ENCODE measurements around the gene OR4X1.
"Not testable (repeated sequence)": the region's sequence is repeated elsewhere in the genome, so short reads cannot be mapped to it uniquely, and the experiment has no call there.

OR4X1 gene, protein sequence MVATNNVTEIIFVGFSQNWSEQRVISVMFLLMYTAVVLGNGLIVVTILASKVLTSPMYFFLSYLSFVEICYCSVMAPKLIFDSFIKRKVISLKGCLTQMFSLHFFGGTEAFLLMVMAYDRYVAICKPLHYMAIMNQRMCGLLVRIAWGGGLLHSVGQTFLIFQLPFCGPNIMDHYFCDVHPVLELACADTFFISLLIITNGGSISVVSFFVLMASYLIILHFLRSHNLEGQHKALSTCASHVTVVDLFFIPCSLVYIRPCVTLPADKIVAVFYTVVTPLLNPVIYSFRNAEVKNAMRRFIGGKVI

DNA sequence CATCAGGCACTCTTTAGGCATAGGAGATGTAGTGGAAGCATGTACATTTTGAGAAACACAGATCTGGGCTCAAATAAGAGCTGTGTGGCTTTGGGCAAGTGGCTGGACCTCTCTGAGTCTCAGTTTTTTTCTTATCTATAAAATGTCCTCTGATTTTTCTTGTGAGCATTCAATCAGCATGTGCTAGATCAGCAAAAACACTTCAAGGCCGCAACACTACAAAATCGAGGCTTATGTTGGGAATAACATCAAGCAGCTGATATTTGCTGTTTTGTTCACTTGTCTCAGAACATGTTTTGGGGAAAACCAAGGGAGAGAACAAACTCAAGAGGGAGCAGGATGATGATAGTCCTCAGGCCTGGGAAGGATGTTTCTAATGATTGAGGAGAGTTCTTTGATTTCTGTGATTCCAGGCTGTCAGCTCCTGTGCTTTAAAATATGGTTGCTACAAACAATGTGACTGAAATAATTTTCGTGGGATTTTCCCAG lies at the start of gene OR4X1:
OR4X1 (plus strand) TSS at position 439 of the 489 bp plus-strand sequence; CDS start at position 439, 0 bp downstream.
- Histone ChIP-seq H3K4me3 (no peak within 1 kb of the TSS), H3K36me3 (replicated peaks) (no peaks in the 10 kb centered on the region), H3K9me3 (no peaks in the 10 kb centered on the region), H3K4me1 (no peaks in the 10 kb centered on the region), H3K27me3 (ENCODE audit: low read depth) (no peaks in the 10 kb centered on the region)
- no peak for DNase-seq (ENCODE audit: low spot score in 2 of 2)
- in situ Hi-C loops (cut with MboI; ENCODE audit: low sequenced_read_pairs), result no loop called here

DNA sequence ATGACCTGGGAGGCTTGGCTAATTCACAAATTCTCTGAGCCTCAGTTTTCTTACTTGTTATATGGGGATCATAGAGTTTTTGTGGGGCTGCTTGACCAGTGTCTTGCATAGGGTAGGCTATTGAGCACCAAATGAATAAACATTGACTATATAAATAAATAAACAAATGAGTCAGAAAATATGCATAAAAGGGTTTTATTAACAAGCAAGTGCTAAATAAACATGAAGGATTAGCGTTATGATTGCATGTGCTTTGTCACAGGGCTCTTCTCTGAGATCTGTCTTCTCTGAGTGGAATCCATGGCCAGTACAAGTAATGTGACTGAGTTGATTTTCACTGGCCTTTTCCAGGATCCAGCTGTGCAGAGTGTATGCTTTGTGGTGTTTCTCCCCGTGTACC lies 47.2 kb upstream of the OR4X1 start, which contains the start of gene OR4B1:
OR4B1 (plus strand) TSS at position 301 of the 400 bp plus-strand sequence; CDS start at position 301, 0 bp downstream.
- Histone ChIP-seq H3K27me3 (ENCODE audit: low read depth) (no peaks in the 10 kb centered on the region), H3K4me3 (no peak within 1 kb of the TSS), H3K9me3 (no peaks in the 10 kb centered on the region), H3K36me3 (replicated peaks) (no peaks in the 10 kb centered on the region), H3K4me1 (no peaks in the 10 kb centered on the region)
- in situ Hi-C loops (cut with MboI; ENCODE audit: low sequenced_read_pairs), result no loop called here
- no peak for DNase-seq (ENCODE audit: low spot score in 2 of 2)

DNA sequence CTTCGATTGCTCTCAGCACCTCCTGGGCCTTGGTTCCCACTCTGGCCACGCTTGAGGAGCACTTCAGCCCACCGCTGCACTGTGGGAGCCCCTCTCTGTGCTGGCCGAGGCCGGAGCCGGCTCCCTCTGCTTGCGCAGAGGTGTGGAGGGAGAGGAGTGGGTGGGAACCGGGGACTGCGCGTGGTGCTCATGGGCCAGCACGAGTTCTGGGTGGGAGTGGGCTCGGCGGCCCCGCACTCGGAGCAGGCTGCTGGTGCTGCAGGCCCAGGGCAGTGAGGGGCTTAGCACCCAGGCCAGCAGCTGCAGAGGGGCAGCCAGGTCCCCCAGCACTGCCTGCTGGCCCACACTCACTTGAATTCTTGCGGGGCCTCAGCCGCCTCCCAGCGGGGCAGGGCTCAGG lies 34.9 kb upstream of the OR4X1 start:
- H3K4me3 ChIP-seq, result no peak overlapping the region
- H3K36me3 ChIP-seq (replicated peaks), result no peaks in the 10 kb centered on the region
- H3K27me3 ChIP-seq (ENCODE audit: low read depth), result no peaks in the 10 kb centered on the region
- no peaks in the 10 kb centered on the region for H3K9me3 ChIP-seq
- no peak for DNase-seq (ENCODE audit: low spot score in 2 of 2)
- in situ Hi-C loops (cut with MboI; ENCODE audit: low sequenced_read_pairs), result no loop called here
- H3K4me1 ChIP-seq, result no peaks in the 10 kb centered on the region

DNA sequence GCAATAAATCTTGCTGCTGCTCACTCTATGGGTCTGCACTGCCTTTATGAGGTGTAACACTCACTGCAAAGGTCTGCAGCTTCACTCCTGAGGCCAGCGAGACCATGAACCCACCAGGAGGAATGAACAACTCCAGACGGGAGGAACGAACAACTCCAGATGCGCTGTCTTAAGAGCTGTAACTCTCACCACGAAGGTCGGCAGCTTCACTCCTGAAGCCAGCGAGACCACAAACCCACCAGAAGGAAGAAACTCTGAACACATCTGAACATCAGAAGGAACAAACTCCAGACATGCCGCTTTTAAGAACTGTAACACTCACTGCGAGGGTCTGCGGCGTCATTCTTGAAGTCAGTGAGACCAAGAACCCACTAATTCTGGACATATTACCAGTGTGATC lies 33.6 kb upstream of the OR4X1 start:
- H3K9me3 ChIP-seq, result not testable (repeated sequence)

DNA sequence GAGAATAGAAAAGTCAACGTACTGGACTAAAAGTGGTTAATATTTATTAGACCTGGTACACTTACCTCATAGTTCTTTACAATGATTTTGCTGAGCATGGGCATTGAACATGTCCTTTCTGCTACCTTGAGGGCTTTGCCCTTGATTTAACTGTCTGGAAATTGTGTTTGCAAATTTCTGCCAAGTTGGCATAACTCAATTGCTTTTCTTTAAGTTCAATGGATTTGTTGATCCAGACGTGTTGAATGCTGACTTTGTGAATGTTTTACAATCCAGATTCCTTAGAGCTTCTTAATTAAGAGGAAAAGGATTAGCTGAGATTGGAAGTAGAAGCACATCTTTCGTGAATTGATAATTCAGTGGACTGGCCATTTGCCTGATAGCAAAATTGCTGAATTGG lies 25.9 kb upstream of the OR4X1 start:
- DNase-seq (ENCODE audit: low spot score in 2 of 2), result no peak
- Histone ChIP-seq H3K36me3 (replicated peaks) (no peaks in the 10 kb centered on the region), H3K4me3 (no peak overlapping the region), H3K27me3 (ENCODE audit: low read depth) (no peaks in the 10 kb centered on the region), H3K9me3 (no peaks in the 10 kb centered on the region), H3K4me1 (no peaks in the 10 kb centered on the region)
- in situ Hi-C loops (cut with MboI; ENCODE audit: low sequenced_read_pairs), result no loop called here

More for the DNA sequence above, 33.6 kb upstream of the OR4X1 start:
- H3K27me3 ChIP-seq (ENCODE audit: low read depth); H3K4me1 ChIP-seq; H3K4me3 ChIP-seq; H3K36me3 ChIP-seq (replicated peaks); DNase-seq (ENCODE audit: low spot score in 2 of 2); in situ Hi-C loops (cut with MboI; ENCODE audit: low sequenced_read_pairs): not testable (repeated sequence)

DNA sequence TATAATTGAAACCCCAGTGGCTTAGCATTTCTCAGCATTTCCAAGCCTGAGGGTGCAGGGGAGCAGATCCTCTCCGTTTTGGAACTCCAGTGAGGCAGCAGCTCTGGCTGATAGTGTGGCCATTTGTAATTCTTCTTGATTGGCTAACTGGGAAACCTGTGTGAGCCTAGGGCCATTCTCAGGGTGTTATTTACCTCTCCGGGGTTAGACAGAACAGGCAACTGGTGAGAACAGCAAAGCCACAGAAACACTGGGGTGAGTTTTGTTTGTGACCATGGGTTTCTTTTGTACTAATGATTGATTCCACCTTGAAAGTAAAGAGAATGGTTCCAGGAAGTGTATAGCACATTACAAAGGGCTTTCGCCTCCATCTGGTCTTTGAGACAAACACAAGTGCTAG lies 21.2 kb upstream of the OR4X1 start:
- Histone ChIP-seq H3K36me3 (replicated peaks) (no peaks in the 10 kb centered on the region), H3K4me3 (no peak overlapping the region), H3K27me3 (ENCODE audit: low read depth) (no peaks in the 10 kb centered on the region), H3K4me1 (no peaks in the 10 kb centered on the region), H3K9me3 (no peaks in the 10 kb centered on the region)
- DNase-seq (ENCODE audit: low spot score in 2 of 2), result no peak
- in situ Hi-C loops (cut with MboI; ENCODE audit: low sequenced_read_pairs), result no loop called here

DNA sequence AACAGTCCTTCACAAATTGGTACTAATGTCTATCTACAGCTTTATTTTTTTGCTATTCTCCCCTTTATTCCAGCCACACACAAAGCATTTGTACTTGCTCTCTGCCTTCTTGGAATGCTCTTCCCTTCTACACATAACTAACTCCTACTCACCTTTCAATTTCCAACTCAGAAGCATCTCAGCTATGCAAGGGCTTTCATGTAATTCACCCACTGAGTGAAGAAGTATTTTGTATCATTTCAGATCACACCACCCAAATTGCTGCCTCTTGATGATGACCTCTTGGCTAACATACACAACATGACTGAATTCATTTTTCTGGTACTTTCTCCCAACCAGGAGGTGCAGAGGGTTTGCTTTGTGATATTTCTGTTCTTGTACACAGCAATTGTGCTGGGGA lies 18.9 kb upstream of the OR4X1 start, which contains the start of gene OR4X2:
OR4X2 (plus strand) TSS at position 301 of the 400 bp plus-strand sequence; CDS start at position 301, 0 bp downstream.
- Histone ChIP-seq H3K9me3 (no peaks in the 10 kb centered on the region), H3K27me3 (ENCODE audit: low read depth) (no peaks in the 10 kb centered on the region), H3K4me1 (no peaks in the 10 kb centered on the region), H3K4me3 (no peak within 1 kb of the TSS), H3K36me3 (replicated peaks) (no peaks in the 10 kb centered on the region)
- in situ Hi-C loops (cut with MboI; ENCODE audit: low sequenced_read_pairs), result no loop called here
- no peak for DNase-seq (ENCODE audit: low spot score in 2 of 2)

DNA sequence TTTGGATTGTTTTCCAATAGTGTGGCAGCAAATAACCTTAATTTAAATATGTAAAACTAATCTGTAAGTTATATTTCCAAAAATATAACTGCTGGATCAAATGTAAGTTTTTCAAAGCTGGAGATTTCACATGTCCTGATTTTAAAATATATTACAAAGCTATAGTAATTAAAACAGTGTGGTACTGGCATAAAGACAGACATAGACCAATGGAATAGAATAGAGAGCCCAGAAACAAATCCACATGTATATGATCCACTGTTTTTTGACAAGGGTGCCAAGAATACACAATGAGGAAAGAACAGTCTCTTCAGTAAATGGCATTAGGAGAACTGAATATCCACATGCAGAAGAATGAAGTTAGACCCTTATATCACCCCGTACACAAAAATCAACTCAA lies 14.8 kb upstream of the OR4X1 start:
- Histone ChIP-seq H3K27me3 (ENCODE audit: low read depth) (no peaks in the 10 kb centered on the region), H3K4me3 (no peak overlapping the region), H3K4me1 (no peaks in the 10 kb centered on the region), H3K9me3 (no peaks in the 10 kb centered on the region), H3K36me3 (replicated peaks) (no peaks in the 10 kb centered on the region)
- no peak for DNase-seq (ENCODE audit: low spot score in 2 of 2)
- in situ Hi-C loops (cut with MboI; ENCODE audit: low sequenced_read_pairs), result no loop called here

DNA sequence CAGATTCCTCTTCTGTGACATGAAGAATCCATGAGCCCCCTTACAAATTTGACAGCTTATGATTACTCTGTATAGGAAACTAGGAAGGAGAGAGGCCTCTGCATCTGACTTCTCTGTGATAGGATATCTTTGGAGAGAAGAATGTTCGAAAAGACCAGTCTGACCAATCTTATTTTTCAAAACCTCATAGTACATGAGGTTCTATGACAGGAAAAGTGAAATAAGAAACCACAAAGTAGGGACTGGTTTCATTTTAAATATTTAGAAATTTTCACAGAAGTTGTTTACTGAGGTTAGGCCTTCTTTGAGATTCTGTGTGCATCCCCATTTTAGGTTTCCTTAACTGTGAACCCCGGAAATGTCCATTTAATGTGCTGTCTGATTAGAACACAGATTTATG lies 2.1 kb upstream of the OR4X1 start:
- Histone ChIP-seq H3K27me3 (ENCODE audit: low read depth) (no peaks in the 10 kb centered on the region), H3K36me3 (replicated peaks) (no peaks in the 10 kb centered on the region), H3K9me3 (no peaks in the 10 kb centered on the region), H3K4me3 (no peak overlapping the region), H3K4me1 (no peaks in the 10 kb centered on the region)
- in situ Hi-C loops (cut with MboI; ENCODE audit: low sequenced_read_pairs), result no loop called here
- no peak for DNase-seq (ENCODE audit: low spot score in 2 of 2)

DNA sequence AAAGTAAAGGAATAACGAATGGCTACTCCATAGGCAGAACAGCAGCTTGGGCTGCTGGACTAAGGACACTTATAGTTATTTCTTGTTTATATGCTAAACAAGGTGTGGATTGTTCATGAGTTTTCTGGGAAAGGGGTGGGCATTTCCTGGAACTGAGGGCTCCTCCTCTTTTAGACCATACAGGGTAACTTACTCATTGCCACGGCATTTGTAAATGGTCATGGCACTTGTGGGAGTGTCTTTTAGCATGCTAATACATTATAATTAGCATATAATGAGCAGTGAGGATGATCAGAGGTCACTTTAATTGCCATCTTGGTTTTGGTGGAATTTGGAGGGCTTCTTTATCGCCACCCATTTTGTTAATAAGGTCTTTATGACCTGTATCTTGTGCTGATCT lies 7.0 kb downstream of the OR4X1 start:
- no peaks in the 10 kb centered on the region for H3K9me3 ChIP-seq
- H3K4me3 ChIP-seq, result no peak overlapping the region
- peaks cover 13% of the 10 kb centered on the region for H3K4me1 ChIP-seq
- H3K36me3 ChIP-seq (replicated peaks), result no peaks in the 10 kb centered on the region
- in situ Hi-C loops (cut with MboI; ENCODE audit: low sequenced_read_pairs), result no loop called here
- H3K27me3 ChIP-seq (ENCODE audit: low read depth), result peaks cover 9% of the 10 kb centered on the region; the same call in 1 of the 2 replicates
- DNase-seq (ENCODE audit: low spot score in 2 of 2), result no peak

DNA sequence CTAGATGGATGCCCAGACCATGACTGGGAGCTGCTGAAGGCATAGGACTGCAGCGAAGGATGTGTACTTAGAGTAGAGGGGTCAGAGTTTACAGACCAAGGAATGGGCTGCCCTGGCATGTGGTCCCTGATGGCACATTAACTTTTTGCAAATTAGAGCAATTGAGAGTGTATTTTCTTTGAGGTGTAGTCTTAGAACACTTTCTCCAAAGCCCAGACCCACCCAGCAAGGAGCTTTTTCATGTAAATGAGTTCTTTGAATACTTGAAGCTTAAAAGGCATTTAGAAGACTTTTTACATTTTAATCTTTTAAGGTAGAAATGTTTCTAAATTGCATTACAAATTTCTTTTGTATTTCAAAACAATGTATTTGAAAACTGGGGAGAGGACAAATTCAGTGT lies 8.9 kb downstream of the OR4X1 start:
- DNase-seq (ENCODE audit: low spot score in 2 of 2), result peak; percentile 72 to 97
- Histone ChIP-seq H3K4me3 (no peak overlapping the region), H3K4me1 (peaks cover 13% of the 10 kb centered on the region), H3K27me3 (ENCODE audit: low read depth) (peaks cover 9% of the 10 kb centered on the region), H3K36me3 (replicated peaks) (no peaks in the 10 kb centered on the region), H3K9me3 (no peaks in the 10 kb centered on the region)
- in situ Hi-C loops (cut with MboI; ENCODE audit: low sequenced_read_pairs), result no loop called here

DNA sequence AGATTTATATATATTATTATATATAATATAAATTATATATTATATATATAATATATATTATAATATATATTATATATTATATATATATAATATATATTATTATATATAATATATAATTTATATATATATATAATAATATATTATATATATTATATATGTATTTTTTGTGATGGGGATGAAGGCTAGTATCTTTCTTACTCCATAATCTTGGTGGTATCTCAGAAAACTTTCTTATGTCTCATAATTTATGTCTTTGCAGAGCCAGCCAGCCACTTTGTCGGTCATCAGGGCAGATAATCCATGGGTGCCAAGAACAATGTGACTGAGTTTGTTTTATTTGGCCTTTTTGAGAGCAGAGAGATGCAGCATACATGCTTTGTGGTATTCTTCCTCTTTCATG lies 42.3 kb downstream of the OR4X1 start, which contains the start of gene OR4S1:
OR4S1 (plus strand) TSS at position 301 of the 400 bp plus-strand sequence; CDS start at position 301, 0 bp downstream.
- in situ Hi-C loops (cut with MboI; ENCODE audit: low sequenced_read_pairs), result no loop called here
- DNase-seq (ENCODE audit: low spot score in 2 of 2), result no peak

DNA sequence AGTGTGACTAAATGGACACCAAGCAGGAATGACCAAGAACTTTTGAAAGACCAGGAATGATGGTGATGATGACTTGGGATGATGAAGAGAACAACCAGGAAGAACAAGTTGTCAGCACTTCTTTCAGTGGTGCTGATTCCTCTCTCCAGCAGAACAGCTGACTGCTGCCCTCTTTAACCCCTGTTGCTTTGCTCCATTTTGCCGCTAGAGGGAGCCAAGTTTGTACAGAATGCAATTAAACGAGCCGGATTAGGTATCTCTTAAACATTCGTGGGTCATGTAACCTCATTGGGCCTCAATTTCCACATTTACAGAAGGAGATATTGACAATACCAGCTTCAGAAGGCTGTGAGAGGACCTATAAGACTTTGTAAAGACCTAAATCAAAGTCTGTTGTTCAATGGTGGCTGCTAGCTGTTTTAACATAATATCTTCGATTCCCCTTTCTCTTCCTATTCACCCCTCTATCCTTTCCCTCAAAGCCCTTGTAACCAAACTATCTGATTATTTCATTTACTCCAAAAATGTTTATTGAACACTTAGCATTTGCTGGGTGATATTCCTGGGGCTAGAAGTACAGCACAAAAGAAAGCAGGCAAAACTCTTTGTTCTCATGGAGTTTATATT lies 44.2 kb downstream of the OR4X1 start:
- H3K27me3 ChIP-seq (ENCODE audit: low read depth), result no peaks in the 10 kb centered on the region
- DNase-seq (ENCODE audit: low spot score in 2 of 2), result peak; percentile 29 to 86
- H3K36me3 ChIP-seq (replicated peaks), result no peaks in the 10 kb centered on the region
- no peak overlapping the region for H3K4me3 ChIP-seq
- no peaks in the 10 kb centered on the region for H3K4me1 ChIP-seq
- in situ Hi-C loops (cut with MboI; ENCODE audit: low sequenced_read_pairs), result no loop called here
- H3K9me3 ChIP-seq, result no peaks in the 10 kb centered on the region

More for the DNA sequence above, 42.3 kb downstream of the OR4X1 start, which contains the start of gene OR4S1:
- Histone ChIP-seq H3K4me3 (no peak within 1 kb of the TSS), H3K9me3 (no peaks in the 10 kb centered on the region), H3K4me1 (no peaks in the 10 kb centered on the region), H3K27me3 (ENCODE audit: low read depth) (no peaks in the 10 kb centered on the region), H3K36me3 (replicated peaks) (no peaks in the 10 kb centered on the region)

DNA sequence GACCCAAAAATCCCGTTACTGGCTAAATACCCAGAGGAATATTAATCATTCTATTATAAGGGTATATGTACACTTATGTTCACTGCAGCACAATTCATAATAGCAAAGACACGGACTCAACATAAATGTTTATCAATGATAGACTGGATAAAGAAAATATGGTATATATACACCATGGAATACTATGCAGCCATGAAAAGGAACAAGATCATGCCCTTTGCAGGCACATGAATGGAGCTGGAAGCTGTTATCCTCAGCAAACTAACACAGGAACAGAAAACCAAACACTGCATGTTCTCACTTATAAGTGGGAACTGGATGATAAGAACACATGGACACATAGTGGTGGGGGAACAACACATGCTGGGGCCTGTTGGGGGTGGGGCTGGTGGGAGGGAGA lies 49.9 kb downstream of the OR4X1 start:
- H3K4me1 ChIP-seq; H3K36me3 ChIP-seq (replicated peaks); in situ Hi-C loops (cut with MboI; ENCODE audit: low sequenced_read_pairs); H3K9me3 ChIP-seq; DNase-seq (ENCODE audit: low spot score in 2 of 2); H3K4me3 ChIP-seq; H3K27me3 ChIP-seq (ENCODE audit: low read depth): not testable (repeated sequence)
